HEK293 (cell line): ENCODE data around the gene AGMAT.

Experiments
- EGR2 ChIP-seq: fragments of 450-650 bp; formaldehyde crosslinking; IDR thresholded peaks from 2 replicates; pipeline ENCODE4 v1.5.1; 2016; ENCODE audit warnings: low read depth, missing biosample characterization, missing genetic modification characterization
- HIC1 ChIP-seq: fragments of 450-650 bp; formaldehyde crosslinking; IDR thresholded peaks from 2 replicates; pipeline ENCODE4 v1.5.1; 2016; ENCODE audit warnings: missing biosample characterization, missing genetic modification characterization
- PBX3 ChIP-seq: sonication (generic); formaldehyde crosslinking; IDR thresholded peaks from 2 replicates; pipeline ENCODE4 v1.8.1; 2022; ENCODE audit warnings: mild to moderate bottlenecking, moderate library complexity, missing genetic modification reagents
- PRDM10 ChIP-seq: fragments of 450-650 bp; formaldehyde crosslinking; IDR thresholded peaks from 2 replicates; pipeline ENCODE4 v1.5.1; 2016; ENCODE audit warnings: missing biosample characterization, missing genetic modification characterization
- PRDM2 ChIP-seq: fragments of 450-650 bp; formaldehyde crosslinking; IDR thresholded peaks from 2 replicates; pipeline ENCODE4 v1.5.1; 2016; ENCODE audit warnings: missing biosample characterization, missing genetic modification characterization, borderline replicate concordance
- REPIN1 ChIP-seq: fragments of 450-650 bp; formaldehyde crosslinking; IDR thresholded peaks from 2 replicates; pipeline ENCODE4 v1.5.1; 2017; ENCODE audit warnings: missing biosample characterization, missing genetic modification characterization, low read depth
- SCRT2 ChIP-seq: fragments of 450-650 bp; formaldehyde crosslinking; IDR thresholded peaks from 2 replicates; pipeline ENCODE4 v1.5.1; 2016; ENCODE audit warnings: missing biosample characterization, missing genetic modification characterization
- YY2 ChIP-seq: fragments of 450-650 bp; formaldehyde crosslinking; IDR thresholded peaks from 2 replicates; pipeline ENCODE4 v1.5.1; 2016; ENCODE audit warnings: missing biosample characterization, missing genetic modification characterization
- ZBTB1 ChIP-seq: fragments of 450-650 bp; formaldehyde crosslinking; IDR thresholded peaks from 2 replicates; pipeline ENCODE4 v1.5.1; 2016; ENCODE audit warnings: missing biosample characterization, missing genetic modification characterization
- ZBTB11 ChIP-seq: fragments of 450-650 bp; formaldehyde crosslinking; conservative IDR thresholded peaks from 2 replicates; pipeline ENCODE4 v1.5.1; 2016; ENCODE audit warnings: low read depth, missing biosample characterization, missing genetic modification characterization
- ZFP69B ChIP-seq: fragments of 450-650 bp; formaldehyde crosslinking; IDR thresholded peaks from 2 replicates; pipeline ENCODE4 v1.5.1; 2016; ENCODE audit warnings: missing biosample characterization, missing genetic modification characterization
- ZNF132 ChIP-seq: fragments of 450-650 bp; formaldehyde crosslinking; IDR thresholded peaks from 2 replicates; pipeline ENCODE4 v1.5.1; 2017; ENCODE audit warnings: missing biosample characterization, missing genetic modification characterization, borderline replicate concordance
- ZNF146 ChIP-seq: fragments of 450-650 bp; formaldehyde crosslinking; IDR thresholded peaks from 2 replicates; pipeline ENCODE4 v1.5.1; 2016; ENCODE audit warnings: missing biosample characterization, missing genetic modification characterization
- ZNF48 ChIP-seq: fragments of 450-650 bp; formaldehyde crosslinking; IDR thresholded peaks from 2 replicates; pipeline ENCODE4 v1.5.1; 2016; ENCODE audit warnings: missing biosample characterization, missing genetic modification characterization
- ZNF654 ChIP-seq: fragments of 450-650 bp; formaldehyde crosslinking; IDR thresholded peaks from 2 replicates; pipeline ENCODE4 v1.5.1; 2016; ENCODE audit warnings: low read depth, missing biosample characterization, missing genetic modification characterization
- ZNF777 ChIP-seq: fragments of 450-650 bp; formaldehyde crosslinking; IDR thresholded peaks from 2 replicates; pipeline ENCODE4 v1.5.1; 2017; ENCODE audit warnings: missing biosample characterization, missing genetic modification characterization, borderline replicate concordance
- TF ChIP-seq, protein P1 (sequence below): fragments of 450-650 bp; formaldehyde crosslinking; IDR thresholded peaks from 2 replicates; pipeline ENCODE4 v1.5.1; 2016; ENCODE audit warnings: missing biosample characterization, missing genetic modification characterization
- TF ChIP-seq, protein P2 (sequence below): fragments of 450-650 bp; IDR thresholded peaks from 2 replicates; pipeline ENCODE4 v1.5.1; 2018; ENCODE audit warnings: missing biosample characterization, missing genetic modification characterization

Gene AGMAT

DNA sequence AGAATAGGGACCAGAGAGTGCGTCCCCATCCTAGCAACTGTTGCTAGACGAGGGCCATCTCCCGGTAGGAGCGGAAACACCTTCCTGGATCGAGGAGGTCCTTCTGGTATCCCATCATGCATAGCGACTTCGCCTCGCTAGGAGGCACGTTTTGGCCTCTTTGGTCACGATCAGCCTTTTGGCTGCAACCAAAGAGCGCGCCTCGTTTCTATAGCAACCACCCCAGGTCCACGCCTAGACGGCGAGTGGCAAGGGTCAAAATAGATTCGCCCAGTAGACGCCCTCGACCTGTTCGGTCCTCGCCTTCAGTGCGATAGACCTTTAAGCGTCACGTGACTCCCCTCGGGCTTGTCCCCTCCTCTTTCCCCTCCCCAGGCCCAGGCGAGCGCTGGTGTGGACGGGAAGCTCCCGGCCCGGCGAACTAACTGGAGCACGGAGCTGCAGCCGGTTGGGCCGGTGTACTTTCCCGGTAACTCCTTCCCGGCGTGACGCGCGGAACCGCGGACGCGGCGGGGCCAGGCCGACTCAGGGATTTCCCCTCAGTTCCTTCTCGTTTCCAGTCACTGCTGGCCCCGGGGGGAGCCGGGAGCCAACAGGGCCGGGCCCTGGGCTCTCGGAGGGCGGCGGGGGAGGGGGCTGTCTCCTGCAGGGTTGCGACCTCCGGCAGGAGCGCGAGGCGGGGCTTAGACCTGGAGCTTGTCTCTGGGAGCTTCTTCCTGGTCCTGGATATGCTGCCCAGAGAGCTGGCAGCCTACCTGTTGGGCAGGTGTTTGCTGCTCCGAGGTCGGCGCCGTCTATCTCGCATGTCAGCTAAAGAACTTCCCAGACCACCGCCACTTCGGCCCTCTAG lies 58.1 kb downstream of the AGMAT start, which contains the start of gene DNAJC16 (continued):
- no peak; the same call in 1 of the 2 replicates for TF ChIP-seq PRDM10 (tag by site-specific recombination)
- TF ChIP-seq, protein P1, sequence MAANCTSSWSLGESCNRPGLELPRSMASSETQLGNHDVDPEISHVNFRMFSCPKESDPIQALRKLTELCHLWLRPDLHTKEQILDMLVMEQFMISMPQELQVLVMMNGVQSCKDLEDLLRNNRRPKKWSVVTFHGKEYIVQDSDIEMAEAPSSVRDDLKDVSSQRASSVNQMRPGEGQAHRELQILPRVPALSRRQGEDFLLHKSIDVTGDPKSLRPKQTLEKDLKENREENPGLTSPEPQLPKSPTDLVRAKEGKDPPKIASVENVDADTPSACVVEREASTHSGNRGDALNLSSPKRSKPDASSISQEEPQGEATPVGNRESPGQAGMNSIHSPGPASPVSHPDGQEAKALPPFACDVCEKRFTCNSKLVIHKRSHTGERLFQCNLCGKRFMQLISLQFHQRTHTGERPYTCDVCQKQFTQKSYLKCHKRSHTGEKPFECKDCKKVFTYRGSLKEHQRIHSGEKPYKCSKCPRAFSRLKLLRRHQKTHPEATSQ (tag by site-specific recombination) = 0 out of 2 replicates have a peak, but pooled peaks have one; percentile 26
- TF ChIP-seq ZNF146 = peak; percentile 46
- TF ChIP-seq REPIN1 (tag by site-specific recombination) = no peak
- peak; percentile 98 for TF ChIP-seq ZBTB11 (tag by site-specific recombination)
- TF ChIP-seq ZFP69B (tag by site-specific recombination) = peak; percentile 87
- TF ChIP-seq ZBTB1 (tag by site-specific recombination) = no peak
- no peak for TF ChIP-seq HIC1 (tag by site-specific recombination)
- no peak for TF ChIP-seq PBX3
- TF ChIP-seq PRDM2 = no peak
- peak; percentile 62; the same call in 1 of the 2 replicates for TF ChIP-seq ZNF777 (tag by site-specific recombination)
- TF ChIP-seq YY2 (tag by site-specific recombination) = no peak
- TF ChIP-seq ZNF132 (tag by site-specific recombination) = no peak
- TF ChIP-seq ZNF48 (tag by site-specific recombination) = no peak
- TF ChIP-seq SCRT2 (tag by site-specific recombination) = peak; percentile 91
- no peak for TF ChIP-seq ZNF654 (tag by site-specific recombination)
- TF ChIP-seq, protein P2, sequence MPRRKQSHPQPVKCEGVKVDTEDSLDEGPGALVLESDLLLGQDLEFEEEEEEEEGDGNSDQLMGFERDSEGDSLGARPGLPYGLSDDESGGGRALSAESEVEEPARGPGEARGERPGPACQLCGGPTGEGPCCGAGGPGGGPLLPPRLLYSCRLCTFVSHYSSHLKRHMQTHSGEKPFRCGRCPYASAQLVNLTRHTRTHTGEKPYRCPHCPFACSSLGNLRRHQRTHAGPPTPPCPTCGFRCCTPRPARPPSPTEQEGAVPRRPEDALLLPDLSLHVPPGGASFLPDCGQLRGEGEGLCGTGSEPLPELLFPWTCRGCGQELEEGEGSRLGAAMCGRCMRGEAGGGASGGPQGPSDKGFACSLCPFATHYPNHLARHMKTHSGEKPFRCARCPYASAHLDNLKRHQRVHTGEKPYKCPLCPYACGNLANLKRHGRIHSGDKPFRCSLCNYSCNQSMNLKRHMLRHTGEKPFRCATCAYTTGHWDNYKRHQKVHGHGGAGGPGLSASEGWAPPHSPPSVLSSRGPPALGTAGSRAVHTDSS (tag by site-specific recombination) = no peak
- peak; percentile 55 for TF ChIP-seq EGR2
